ENCODE data around the gene CFAP157.

DNA sequence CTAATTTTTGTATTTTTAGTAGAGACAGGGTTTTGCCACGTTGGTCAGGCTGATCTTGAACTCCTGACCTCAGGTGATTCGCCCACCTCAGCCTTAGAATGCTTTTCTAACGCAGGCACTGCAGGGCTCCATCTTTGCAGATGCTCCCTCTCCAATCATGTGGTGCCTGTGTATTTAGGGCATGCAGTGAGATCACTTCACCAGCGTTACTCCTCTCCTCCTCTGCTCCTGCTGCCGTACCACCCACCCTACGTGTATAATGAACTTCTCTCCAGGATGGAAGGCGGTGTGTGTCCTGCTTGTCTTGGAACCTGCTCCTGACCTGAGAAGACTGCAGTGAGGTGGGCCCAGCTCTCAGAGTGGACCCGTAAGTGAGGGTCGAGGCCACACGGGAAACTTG, 13.6 kb upstream of the CFAP157 start:
- TF ChIP-seq POLR2A (IDR thresholded peaks at IDR 0.05; ENCODE audit: low read depth, low read length) (no peak), TAF1 (IDR thresholded peaks at IDR 0.05; ENCODE audit: low read depth, low read length) (no peak), POLR2AphosphoS5 (IDR thresholded peaks at IDR 0.05; ENCODE audit: low read depth, low read length) (no peak), POU2F2 (IDR thresholded peaks at IDR 0.05; ENCODE audit: low read depth, low read length) (no peak), SPI1 (IDR thresholded peaks at IDR 0.05; ENCODE audit: low read depth, low read length) (no peak)

Data from GM12891 (cell line).